Hematopoietic multipotent progenitor cell treated with erythropoietin and hydrocortisone succinate and interleukin-3 and kit ligand, for 4 days (in vitro differentiated cells): ENCODE data around the gene NRP1.

ENCODE experiments used
- DNase-seq: peaks from one replicate; pipeline ENCODE4 v3.0.0-alpha.2; 2015

NRP1 gene

DNA sequence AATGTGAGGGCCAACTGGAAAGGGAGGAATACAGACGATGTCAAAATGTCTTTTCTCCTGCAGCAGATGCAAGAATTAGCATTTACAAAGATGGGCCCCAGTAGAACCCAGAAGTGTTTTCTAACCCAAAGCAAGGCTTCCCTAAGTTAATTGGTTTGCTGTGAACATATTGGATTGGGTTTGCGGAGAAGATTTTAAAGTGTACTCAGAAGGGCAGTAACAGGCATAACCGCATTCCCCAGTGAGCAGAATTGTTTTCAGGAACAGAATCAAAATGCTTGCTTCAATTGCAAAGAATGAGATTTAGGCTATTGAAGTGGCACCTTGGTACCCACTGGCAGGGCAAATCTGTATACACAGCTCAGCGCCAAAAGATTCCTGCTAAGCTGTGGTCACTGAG, 78.0 kb downstream of the NRP1 start:
- DNase-seq, result no peak

DNA sequence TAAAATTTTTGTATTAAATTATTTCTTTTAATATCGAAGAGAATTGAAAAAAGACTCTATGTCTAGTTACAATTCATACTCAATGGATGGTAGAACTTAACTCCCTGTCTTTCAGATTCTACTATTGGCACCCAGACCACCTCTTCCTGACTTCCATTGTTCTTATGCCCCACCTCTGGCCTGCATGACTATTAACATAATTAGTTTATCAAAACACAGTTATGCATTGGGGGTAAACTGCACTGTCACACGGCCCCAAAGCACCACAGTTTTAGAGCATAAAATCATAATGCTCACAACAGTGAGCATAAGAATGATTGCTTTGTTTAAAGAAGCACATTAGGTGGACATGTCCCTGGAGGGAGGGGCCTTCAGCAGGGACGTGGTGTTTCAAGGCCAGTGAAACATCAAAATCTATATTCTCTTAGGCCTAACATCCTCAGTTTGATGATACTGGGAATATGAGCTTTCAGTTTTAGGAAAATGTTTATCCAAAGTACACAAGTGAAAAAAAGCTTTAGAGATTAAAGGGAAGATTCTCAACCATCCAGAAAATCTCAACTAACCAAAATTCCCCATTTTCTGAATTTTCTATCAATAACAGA, 79.8 kb downstream of the NRP1 start:
- no peak for DNase-seq

DNA sequence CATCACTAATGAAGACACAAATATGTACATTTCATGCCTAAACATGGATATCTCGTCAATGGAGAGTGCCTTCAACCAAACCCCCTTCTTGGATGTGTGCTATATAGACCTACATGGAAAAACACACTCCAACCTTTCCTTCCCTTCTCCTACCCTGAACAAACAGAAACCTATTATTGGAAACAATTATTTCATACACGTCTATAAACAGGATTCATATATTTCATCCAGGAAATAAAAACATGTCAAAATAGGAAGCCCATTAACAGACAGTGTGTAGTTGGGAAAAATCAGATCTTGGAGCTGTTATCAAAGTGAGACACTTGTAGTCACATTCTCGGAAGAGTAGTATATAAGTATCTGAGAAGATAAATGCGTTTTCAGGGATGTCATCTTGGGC, 81.1 kb downstream of the NRP1 start:
- no peak for DNase-seq

DNA sequence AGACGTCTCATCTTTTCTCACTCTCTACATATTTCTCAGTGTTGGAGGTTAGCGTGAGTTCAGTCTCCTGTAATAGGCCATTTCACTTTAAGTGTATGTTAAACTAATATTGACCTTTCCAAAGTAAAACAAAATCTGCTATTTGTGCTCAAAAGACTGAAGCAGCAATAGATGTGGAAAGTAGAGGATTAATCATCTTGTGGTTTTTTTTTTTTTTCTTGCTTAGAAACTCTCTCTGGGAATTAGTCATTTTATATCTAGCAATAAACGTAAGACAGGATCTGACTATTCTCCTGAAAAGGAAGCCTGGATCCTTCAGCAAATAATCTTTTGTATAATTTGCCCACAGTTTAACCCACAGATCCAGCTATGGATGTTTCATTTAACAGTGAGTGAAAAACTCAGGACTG, 81.7 kb downstream of the NRP1 start:
- no peak for DNase-seq

DNA sequence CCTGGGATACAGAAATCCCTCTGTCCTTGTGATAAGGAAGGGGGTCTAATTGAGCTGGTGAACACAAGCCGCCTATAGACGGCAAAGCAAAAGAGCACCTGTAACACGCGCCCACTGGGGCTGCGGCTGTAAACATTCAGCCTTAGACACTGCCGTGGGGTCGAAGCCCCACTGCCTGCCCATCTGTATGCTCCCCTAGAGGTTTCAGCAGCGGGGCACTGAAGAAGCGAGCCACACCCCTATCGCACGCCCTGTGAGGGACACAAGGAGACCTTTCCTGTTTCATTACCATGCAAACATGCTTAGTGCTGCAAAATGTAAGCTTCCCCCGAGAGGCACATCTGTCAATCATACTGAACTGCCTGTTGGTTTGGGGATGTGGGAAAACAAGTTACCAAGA, 82.1 kb downstream of the NRP1 start:
- no peak for DNase-seq

DNA sequence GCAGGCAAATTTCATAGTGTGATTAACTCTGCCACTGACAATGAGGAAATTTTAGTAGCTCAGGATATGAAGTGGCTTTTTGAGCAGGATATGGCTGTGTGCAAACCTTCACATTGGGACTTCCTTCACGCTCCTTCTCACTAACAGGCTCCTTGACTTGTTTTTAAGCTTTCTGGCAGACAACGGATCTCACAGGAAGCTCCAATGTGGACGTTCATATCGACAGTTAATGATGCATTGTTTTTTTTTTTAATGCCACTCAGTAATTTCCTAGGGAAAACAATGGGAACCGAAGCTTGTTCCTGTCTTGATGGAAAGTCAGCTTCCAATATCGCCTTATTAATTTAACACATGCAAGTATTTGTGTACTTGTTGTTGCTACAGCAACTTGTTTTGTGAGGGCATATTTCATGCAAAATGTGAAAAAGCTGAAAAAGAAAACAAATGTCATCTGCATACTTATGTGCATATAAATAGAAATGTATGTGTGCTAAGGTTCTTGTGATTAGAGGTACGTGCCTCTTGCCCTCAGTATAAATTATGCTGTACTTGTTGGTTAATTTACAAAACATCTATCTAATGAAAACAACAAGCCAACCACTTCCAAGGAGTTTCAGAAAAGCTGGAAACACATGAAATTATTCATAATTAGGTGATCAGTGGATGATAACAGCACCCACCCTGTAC, 84.7 kb downstream of the NRP1 start:
- peak; percentile 13 for DNase-seq

DNA sequence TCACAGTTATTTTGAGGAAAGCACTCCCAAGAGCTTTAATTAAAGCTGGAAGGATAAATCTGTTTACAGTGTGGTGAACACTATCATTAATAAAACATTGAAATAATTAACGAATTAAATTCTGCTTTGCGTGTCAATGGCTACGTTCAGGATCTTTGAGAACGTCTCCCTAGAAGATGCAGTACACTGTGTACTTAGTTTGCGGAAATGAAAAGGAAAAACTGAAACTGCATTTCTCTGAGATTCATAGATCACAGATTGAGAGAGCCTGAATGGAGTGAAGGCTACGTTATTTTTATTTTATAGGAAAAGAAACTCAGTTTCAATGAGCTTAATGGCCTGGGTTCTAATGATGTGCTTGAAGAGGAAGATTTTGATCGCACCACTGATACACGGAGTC, 85.3 kb downstream of the NRP1 start:
- no peak for DNase-seq

DNA sequence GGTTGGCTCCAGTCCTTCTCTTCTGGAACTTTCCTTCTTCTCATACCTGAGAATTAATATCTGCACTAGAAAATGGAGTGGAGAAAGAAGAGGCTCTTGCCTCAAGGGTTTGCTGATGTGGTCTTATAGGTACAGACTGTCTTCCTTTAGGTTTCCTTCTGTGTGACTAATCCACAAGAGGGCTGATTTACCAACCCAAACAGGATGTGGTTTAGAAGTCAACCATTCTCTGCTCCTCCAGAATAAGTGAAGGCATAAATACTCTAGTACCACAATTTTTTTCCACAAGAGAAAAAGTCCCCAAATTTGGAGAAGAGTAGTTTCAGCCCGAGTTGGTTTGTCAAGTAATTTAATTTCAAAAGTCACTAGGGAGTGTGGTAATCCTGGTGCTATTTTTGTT, 85.8 kb downstream of the NRP1 start:
- DNase-seq, result peak; percentile 60

DNA sequence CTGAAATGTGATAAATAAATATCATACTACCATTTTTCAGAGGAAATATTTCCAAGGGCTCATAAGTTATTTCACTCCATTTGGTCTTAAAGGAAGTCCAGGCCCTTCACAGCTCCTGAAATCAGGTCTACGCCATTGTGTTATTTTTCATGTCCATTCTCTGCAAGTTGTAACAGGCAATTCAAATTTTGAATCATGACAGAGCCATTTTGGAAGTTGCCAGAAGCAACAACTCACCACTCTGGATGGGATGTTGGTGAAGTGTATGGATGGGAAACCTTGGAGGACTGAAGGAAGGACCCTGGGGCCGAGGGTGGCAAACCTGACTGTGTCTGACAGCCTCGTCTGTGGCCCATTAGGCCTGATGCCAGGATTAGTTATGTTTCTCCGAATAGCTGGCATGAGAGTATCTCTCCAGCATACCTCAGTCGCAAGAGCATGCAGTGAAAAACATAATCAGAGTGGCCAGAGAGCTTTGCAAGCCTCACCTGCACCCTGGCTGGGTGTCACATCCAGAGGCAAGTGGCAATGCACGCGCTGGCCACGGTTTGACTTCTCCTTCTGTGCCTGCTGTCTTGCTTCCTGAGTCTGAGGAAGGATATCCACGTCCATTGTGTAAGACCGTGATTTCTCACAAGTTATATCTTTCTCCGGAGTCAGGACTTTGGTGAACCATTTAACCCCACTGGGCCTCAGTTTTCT, 87.1 kb downstream of the NRP1 start:
- DNase-seq, result no peak

DNA sequence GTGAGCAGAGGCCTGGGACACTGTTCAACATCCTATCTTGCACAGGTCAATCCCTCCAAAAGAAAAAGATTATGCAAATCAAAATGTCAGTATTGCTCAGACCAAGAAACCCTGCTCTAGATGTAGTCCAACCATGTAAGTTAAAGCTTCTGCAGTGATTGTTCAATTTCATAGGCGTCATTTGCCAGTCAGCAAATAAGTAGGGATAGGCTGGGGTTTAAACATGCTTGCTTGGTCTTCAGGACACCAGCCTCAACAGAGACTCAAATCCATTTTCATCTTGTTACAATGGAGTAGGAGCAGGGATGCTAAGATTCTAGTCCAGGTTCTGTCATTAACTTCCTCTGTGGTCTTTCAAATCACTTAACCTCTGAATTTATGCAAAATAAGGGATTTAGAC, 89.1 kb downstream of the NRP1 start:
- DNase-seq, result no peak

DNA sequence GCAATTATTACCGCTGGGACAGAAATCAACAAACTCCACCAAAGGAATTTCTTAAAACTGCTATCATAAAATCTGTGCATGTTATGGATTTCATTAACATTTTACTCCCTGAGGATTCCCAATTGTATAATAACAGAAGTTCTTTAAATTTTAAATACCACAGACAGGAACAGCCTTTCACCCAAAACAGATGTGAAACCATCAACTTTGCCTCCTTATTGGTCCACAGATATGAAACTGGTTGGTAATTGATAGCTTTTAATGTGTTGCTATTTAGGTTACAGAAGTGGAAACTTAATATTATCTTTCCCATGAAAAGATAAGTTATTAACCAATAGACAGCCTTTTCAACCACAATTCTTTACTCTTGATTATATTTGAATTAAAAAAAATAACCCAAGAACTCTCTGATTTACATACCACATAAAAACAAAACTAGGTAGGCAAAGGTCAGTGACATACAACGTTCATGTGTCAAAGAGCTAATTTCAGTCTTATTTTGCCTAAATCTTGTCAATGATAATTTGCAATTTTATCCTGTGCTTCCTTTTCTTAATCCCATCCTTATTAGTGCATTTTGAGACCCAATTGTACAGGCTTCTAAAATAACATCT, 90.0 kb downstream of the NRP1 start:
- no peak for DNase-seq

DNA sequence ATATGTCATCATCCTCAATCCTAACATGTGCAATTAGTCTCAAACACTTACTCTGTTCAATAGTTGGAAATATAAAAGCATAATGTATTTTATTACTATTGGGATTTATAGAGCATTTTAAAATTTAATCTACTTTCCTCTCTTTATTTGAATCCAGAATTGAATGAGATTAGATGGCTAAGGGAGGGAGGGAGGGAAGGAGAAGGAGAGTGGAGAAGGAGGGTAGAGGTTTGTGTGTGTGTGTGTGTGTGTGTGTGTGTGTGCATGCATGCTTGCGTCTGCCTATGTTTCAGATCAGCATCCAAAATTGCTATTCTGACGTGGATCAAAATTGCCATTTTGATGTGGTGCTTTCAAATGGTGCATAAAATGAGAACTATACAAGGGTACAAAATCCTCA, 90.8 kb downstream of the NRP1 start:
- DNase-seq, result no peak

DNA sequence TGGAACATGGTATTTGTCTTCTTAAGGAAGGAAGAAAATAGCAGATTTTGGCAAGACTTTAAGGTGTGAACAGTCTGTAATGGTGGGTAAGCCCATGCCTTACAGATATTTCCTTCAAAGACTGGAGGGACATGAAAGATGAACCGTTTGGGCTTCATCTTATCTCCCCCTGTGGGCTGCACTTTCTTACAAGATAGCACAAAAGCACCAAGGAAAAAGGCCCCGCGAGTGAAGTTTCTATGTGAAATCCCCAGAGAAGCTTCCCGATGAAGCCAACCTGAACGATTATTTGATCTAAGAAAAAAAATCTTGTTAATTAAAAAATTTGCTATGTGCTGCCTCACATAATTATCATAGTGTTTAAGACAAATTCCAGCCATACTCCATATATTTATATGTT, 91.5 kb downstream of the NRP1 start:
- no peak for DNase-seq

DNA sequence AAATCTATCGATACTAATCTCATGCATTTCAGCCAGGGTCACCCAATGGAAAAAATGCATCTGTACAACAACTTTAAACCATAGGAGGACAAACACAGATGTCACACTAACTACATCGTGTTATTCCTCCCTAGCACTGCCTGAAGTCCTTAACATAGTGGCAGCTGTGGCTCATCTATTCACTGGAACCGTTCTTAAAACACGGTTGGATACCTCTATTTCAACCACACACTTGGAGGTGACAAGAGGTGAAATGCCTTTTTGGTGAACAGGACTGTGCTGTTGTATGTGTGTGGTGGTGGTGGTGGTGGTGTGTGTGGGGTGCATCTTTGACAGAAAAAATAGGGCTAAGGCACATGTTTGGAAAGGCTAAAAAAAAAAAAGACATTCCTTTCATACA, 93.1 kb downstream of the NRP1 start:
- no peak for DNase-seq

DNA sequence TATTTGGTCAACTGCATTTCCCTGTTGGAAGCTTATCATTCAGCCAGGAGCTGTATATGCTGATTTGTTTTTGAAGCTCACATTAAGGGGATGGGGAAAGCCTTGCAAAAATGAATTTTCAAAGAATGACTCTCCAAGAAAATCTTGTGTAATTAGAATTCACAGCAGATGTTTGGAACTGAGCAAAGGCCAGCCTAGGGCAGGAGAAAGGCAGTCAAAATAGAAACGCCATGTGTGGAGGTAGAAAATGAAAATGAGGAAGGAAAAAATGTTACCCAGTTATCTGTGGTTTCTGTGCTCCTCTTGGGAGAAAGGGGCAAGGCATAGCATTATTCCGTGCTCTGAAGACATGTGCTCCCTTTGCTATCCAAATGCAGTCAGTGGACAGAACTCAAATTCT, 93.5 kb downstream of the NRP1 start:
- peak; percentile 28 for DNase-seq

DNA sequence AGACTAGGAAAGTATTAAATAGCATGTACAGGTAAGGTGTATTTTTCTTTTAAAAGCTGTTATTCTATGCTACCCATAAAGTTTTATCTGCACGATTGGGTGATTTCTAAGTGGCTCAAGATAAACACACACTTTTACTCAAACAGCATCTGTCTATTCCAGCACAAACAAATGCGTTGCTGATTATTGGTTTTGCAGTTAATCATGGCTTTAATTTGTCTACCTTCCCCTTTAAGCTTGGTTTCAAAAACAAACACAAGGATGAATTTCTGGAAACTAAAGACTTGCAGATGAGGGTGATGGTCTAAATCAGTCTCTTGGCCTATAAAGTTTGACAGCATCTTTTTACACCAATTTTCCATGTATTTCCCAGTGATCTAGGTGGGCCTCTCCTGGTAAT, 94.2 kb downstream of the NRP1 start:
- DNase-seq, result no peak

DNA sequence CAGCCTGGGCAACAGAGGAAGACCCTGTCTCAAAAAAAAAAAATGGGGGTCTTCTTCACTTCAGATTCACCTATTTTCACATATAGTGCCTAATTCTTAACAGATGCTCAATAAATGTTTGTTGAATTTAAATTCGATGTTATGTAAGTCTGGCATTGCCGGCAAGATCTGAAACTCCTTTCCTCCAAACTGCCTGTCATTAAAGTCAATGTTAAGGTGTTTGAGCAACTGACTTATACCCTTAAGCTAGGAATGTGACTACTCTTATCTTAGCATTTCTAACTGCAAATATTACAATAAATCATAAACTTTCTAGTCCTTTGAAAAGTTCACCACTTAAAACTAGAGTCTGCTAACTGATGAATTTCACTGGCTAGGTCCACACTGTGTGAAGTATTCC, 95.2 kb downstream of the NRP1 start:
- no peak for DNase-seq

DNA sequence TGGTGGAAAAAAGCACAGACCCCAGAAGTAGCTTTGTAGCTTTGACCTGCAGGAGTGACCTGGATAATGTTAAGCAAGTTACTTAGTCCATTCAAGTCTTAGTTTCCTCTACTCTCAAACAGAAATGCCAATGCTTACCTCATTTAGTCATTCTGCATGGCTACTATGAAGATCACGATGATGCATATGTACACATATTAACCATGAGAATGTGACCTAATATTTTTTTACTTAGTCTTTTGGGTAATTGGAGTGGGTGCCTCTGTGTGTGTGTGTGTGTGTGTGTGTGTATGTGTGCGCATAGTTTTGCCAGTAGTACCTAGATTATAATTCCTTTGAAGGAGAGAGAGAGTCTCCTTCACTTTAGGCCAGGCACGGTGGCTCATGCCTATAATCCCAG, 95.8 kb downstream of the NRP1 start:
- no peak for DNase-seq

DNA sequence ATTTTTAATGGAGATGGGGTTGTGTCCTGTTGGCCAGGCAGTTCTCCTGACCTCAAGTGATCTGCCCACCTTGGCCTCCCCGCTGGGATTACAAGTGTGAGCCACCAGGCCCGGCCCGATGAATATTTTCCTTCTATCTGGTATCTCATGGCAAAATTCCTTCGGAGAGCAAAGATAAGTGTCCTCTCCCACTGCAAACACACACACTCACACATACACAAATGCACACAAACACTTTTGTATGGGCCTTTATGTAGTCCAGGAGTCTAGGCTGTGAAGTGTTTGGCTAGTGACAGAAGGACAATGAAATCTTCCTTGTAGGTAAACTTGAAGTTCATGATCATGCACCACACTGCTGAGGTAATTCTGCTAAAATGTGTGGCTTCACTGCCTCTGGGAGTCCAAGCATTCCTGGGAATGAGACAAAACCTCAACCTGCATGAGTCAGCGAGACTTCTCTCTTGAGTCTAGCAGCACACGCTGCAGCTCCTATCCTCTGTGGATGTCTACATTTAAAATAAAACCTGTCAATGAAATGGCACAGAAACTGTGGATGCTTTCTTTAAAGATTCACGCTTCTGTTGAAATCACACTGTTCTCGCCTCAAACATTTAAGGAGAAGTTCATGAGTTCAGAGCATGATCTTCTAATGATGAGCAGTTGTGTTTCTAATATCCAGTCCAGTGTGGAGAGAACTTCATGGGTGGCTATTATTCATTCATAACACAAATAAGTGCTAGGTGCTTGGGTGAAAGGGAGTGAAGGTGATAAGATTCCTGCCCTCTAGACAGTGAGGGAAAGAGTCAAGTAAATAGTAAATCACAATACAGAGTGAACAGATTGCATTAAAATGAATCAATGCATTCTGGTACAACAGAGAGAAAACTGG, 96.5 kb downstream of the NRP1 start:
- DNase-seq, result no peak

DNA sequence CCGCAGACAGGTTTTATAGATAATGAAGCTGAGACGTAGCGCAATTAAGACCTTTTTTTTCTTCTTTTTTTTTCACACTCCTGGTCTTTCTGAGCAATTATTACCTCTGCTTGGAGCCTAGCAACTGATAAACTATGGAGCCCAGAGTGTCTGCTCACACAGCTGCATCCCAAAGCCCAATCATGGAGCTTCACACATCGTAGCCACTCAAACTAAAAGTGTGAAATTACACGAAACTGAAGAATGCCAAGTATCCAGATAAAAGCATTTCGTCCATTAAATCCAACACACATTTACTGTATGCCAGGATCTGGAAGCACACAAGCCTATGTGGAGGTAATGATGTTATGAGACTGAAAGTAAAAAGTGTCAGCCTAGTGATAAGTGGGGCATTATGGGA, 97.6 kb downstream of the NRP1 start:
- DNase-seq, result no peak

DNA sequence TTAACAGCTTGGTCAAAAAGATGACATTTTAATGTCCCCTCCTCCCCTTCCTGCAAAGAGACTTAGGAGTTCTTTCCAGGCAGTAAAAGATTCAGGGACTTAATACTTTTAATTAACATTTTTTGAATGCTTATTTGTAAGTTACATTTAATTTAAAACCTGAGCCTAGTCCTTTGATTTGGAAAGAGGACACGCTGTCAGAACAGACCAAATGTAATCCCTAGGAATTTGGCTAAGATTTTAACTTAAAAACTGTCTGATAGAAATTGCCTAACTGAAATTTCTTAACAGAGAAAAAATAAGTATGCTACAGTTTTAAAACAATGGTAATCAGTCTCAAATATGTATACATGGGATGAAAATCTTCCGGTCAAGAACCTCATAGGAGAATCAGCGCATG, 98.5 kb downstream of the NRP1 start:
- no peak for DNase-seq

DNA sequence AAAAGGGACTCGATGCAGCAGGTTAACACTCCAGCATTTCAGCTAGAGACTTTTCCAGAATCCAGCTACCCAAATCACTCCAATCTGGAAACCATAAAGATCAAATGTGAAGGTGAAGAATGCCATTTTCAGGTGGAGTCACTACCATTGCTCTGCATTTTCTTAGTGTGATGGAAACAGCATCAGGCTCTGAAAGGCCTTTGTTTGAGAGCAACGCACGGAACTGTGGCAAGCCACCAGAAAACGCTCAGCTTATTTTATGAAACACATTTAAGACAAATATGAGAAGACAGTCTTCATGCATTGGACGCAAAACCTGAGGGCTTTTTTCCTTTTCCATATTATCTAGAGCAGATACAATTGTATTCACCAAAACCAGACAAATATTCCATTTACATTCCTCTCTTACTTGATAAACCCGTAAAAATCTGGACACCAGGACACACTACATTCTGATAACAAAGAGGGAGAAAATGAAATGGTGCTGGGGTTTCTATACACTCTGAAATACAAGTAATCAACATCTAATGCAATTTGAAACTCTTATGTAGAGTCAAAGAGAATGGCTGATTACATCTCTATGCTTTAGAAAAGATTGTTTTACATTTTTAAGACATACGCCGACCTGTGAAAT, 99.1 kb downstream of the NRP1 start:
- DNase-seq, result no peak

DNA sequence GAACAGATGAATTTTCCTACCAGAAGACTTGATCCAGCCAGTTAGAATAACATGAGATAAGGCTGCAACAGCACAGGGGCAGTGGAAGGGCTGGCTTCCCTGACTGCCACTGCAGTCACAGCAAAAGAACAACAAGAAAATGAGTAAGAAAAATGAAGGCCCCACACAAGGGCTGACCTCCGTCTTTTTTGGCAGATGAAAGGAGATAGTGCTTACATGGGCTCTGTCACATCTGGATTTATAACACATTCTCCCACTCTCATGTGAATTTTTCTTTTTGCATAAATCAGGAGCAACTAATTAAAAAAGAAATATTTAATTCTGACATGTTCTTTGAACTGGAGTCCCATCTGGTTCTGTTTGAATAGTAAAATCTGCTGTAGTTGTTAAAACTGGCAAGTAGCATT, 99.6 kb downstream of the NRP1 start:
- DNase-seq, result no peak
